ENCODE data around the gene MTG2. TPM values are rescaled to one million over a fixed set of nuclear protein-coding genes. Genes with fewer than 3 reads are reported as not detected.

MTG2 gene
- total and polyA plus RNA-seq, 10 of the 15 experiments (the other 5 are each of a cell fraction or from before 2014, with no cell fraction given): 6.2 to 52.4 (median 34.3) TPM

DNA sequence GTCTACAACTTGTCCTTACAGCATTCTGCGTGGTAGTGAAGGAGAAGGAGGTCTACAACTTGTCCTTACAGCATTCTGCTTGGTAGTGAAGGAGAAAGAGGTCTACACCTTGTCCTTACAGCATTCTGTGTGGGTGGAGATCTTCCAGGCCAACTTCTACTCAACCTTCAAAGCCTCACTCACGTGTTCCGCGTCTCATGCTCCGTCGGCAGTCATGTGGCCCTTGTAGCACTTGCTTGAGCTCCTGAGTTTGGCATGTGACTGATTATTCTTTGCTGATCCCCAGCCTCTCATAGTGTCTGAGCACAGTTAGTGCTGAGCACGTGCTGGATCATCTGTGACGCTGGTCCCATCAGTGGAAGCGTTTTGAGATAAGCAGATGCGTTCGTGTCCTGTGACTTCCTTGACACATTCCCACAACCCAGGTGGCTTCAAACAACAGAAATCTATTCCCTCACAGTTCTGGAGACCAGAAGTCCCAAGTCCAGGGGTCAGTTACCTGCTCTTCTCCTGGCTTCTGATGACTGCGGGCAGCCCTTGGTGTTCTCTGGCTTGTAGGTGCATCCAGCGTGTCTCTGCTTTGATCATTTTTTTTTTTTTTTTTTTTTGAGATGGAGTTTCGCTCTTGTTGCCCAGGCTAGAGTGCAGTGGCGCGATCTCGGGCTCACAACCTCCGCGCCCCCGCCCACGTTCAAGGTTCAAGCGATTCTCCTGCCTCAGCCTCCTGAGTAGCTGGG is 36.6 kb upstream of the MTG2 start:
- POLR2A ChIA-PET: interaction anchor here (1.7 kb wide), 1 partner anchor 80 kb away, joined by 7 read pairs; the partner anchor contains the start of gene TAF4
- no TSS peak for BruUV-seq (replicated peaks)
- Histone ChIP-seq H3K4me3 (no peak overlapping the region), H3K4me1 (ENCODE audit: control insufficient read depth, insufficient read depth, low read length) (peaks cover 6% of the 10 kb centered on the region), H3K4me2 (ENCODE audit: control insufficient read depth, insufficient read depth) (peak overlapping the region; percentile 25; the same call in 1 of the 2 replicates), H2AFZ (ENCODE audit: control insufficient read depth, low read depth, low read length) (no peak overlapping the region), H3K79me2 (ENCODE audit: control insufficient read depth, insufficient read depth, low read length) (peaks cover 62% of the 10 kb centered on the region), H3K9ac (ENCODE audit: control insufficient read depth, insufficient read depth, low read length) (no peak overlapping the region), H3K9me3 (replicated peaks; ENCODE audit: control insufficient read depth, insufficient read depth, low read length) (no peaks in the 10 kb centered on the region), H3K27me3 (replicated peaks in 1 of 2; ENCODE audit: control insufficient read depth in 2 of 2, insufficient read depth in 2 of 2, low read length in 1 of 2) (no peaks in the 10 kb centered on the region), H4K20me1 (ENCODE audit: control insufficient read depth, insufficient read depth) (peaks cover 5% of the 10 kb centered on the region), H3K36me3 (ENCODE audit: control insufficient read depth in 2 of 2, insufficient read depth in 2 of 2, low read length in 1 of 2) (no peaks in the 10 kb centered on the region; a peak in 1 of 4 replicates), H3K27ac (ENCODE audit: control insufficient read depth, insufficient read depth) (no peak overlapping the region)
- no peak for ATAC-seq
- TF ChIP-seq SIX5 (IDR thresholded peaks at IDR 0.05; ENCODE audit: low read depth, low read length, severe bottlenecking) (no peak), CBX3 (IDR thresholded peaks at IDR 0.05; ENCODE audit: borderline replicate concordance, low read depth) (no peak), ZBTB11 (CRISPR knock-in tag; IDR thresholded peaks at IDR 0.05) (no peak)
- in situ Hi-C loops (cut with MboI): no loop called here
- CTCF ChIA-PET: no interaction called here
- RAD21 ChIA-PET (ENCODE audit: unreplicated experiment): no interaction called here
- intact Hi-C loops (cut with micrococcal nuclease; ENCODE audit: unreplicated experiment): no loop called here
- no peak for FAIRE-seq
- no peak for DNase-seq (ENCODE audit: low read depth, low spot score)
- WGBS (ENCODE audit: insufficient coverage, insufficient replicate concordance, low lambda C conversion rate, missing lambda C conversion rate): 93% methylated on average over 15 of the region's 22 CpGs
- SMC1A ChIA-PET (ENCODE audit: uncharacterized antibody, unreplicated experiment): interaction anchor here (0.7 kb wide), 1 partner anchor 111 kb away, joined by 4 read pairs; no protein-coding TSS in a partner anchor

Measured in GM12878 (cell line).